Right lobe of liver (tissue), 6 donors: ENCODE data around the gene DCTN4. TPM values are rescaled to one million over a fixed set of nuclear protein-coding genes. Genes with fewer than 3 reads are reported as not detected.
A peak's percentile ranks its signal among the peaks of the same experiment; 100 is the strongest.

Experiments used
- ATAC-seq, 4 donors: fragments of 200-7000 bp; cut with Tn5 transposase; one replicate each; pipeline ENCODE4 v1.9.1; 2020; ENCODE audit warnings: mild to moderate bottlenecking in 4 of 4, moderate library complexity in 4 of 4
- DNase-seq, 3 donors: peaks; one replicate each; pipeline ENCODE4 v3.0.0-alpha.2; 2020
- H3K27ac ChIP-seq, 3 donors: fragments of 200-600 bp; one replicate each; pipeline ENCODE4 v1.8.0; 2022
- H3K27me3 ChIP-seq, 2 donors: fragments of 200-600 bp; one replicate each; pipeline ENCODE4 v1.8.0; 2022
- H3K36me3 ChIP-seq, 4 donors: fragments of 200-600 bp; sonication (generic) in 1 of 4; one replicate each; pipeline versions ENCODE4 v1.5.1 to v1.8.0; 2017 to 2022; ENCODE audit warnings: control low read depth in 1 of 4
- H3K4me1 ChIP-seq, 4 donors: fragments of 200-600 bp; sonication (generic) in 1 of 4; one replicate each; pipeline versions ENCODE4 v1.5.1 to v1.8.0; 2017 to 2022; ENCODE audit warnings: control low read depth in 1 of 4
- H3K4me3 ChIP-seq, 3 donors: fragments of 200-600 bp; one replicate each; pipeline ENCODE4 v1.8.0; 2022
- H3K9me3 ChIP-seq, 4 donors: fragments of 200-600 bp; sonication (generic) in 1 of 4; one replicate each; pipeline versions ENCODE4 v1.5.1 to v1.8.0; 2017 to 2022; ENCODE audit warnings: control low read depth in 1 of 4
- POLR2A ChIP-seq: fragments of 450-650 bp; IDR thresholded peaks from one replicate; pipeline ENCODE4 v1.6.1; 2017; ENCODE audit warnings: antibody characterized with exemption, mild to moderate bottlenecking
- WGBS: methylation state at CpG from one replicate; pipeline ENCODE4 v1.1.6; 2018; ENCODE audit warnings: low coverage, low lambda C conversion rate; ENCODE audit not compliant: insufficient coverage; ENCODE audit errors: missing lambda C conversion rate; 5-methylcytosine and 5-hydroxymethylcytosine counted together
- intact Hi-C, 2 donors: fragments of 100-400 bp; cut with DNase I; formaldehyde crosslinking; loops; one replicate each; pipeline versions ENCODE4 v1.11.2 to v1.14.1; 2022
- total RNA-seq, 6 experiments: library from RNA; depleted of rRNA in 2 of 6; stranded (reverse); fragments of >200 nt in 2 of 6; fragmentation: NEBNext Ultra II Directional in 3 of 6; extraction: Animal tissue kit (Norgen Biotek cat#: 25700) in 3 of 6; gene quantifications; one replicate each; pipeline versions ENCODE4 v1.1.0 to v1.2.4, GENCODE V29; 2016 to 2023
- TF ChIP-seq, protein P1 (sequence below), 4 donors: fragments of 200-600 bp in 3 of 4; fragments of 450-650 bp in 1 of 4; IDR thresholded peaks; one replicate each; pipeline versions ENCODE4 v1.5.1 to v1.8.0; 2016 to 2022; ENCODE audit warnings: antibody characterized with exemption in 4 of 4, mild to moderate bottlenecking in 2 of 4
- donor health status: DM: no; HTN: yes; CAD: no.
- donor health status: DM: no; HTN: no; CAD: no.
- donor health status: DM: no; HTN: no; CAD: no.
- donor health status: DM: no; HTN: yes; CAD: no.
- donor health status: DM: no; HTN: yes; CAD: no.

DCTN4 gene
- total RNA-seq, 6 experiments from 2014 or later: 25.2 to 30.5 (median 27.6) TPM

DNA sequence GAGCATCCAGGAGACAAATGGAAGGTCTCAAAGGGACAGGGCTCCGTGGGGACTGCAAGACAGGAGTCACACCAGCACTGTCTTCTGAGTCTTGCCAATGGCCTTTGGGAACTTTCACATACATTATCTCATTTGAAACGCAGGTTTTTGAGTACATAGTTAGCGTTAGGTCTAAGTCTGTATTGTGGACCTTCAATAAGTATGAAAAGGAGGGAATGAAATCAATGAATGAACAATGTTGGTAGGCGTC, 442 bp upstream of the DCTN4 start:
- TF ChIP-seq POLR2A: no peak
- TF ChIP-seq, protein P1, sequence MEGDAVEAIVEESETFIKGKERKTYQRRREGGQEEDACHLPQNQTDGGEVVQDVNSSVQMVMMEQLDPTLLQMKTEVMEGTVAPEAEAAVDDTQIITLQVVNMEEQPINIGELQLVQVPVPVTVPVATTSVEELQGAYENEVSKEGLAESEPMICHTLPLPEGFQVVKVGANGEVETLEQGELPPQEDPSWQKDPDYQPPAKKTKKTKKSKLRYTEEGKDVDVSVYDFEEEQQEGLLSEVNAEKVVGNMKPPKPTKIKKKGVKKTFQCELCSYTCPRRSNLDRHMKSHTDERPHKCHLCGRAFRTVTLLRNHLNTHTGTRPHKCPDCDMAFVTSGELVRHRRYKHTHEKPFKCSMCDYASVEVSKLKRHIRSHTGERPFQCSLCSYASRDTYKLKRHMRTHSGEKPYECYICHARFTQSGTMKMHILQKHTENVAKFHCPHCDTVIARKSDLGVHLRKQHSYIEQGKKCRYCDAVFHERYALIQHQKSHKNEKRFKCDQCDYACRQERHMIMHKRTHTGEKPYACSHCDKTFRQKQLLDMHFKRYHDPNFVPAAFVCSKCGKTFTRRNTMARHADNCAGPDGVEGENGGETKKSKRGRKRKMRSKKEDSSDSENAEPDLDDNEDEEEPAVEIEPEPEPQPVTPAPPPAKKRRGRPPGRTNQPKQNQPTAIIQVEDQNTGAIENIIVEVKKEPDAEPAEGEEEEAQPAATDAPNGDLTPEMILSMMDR (IDR thresholded peaks at IDR 0.05): no peak
- Histone ChIP-seq H3K9me3 (no peaks in the 10 kb centered on the region), H3K4me3 (peak overlapping the region; percentile 53 to 78 (median 77)), H3K36me3 (peaks cover 0 to 16% (median 7%) of the 10 kb centered on the region in 4 donors), H3K4me1 (peaks cover 0 to 30% (median 5%) of the 10 kb centered on the region in 4 donors), H3K27me3 (no peaks in the 10 kb centered on the region), H3K27ac (peak overlapping the region; percentile 94 to 98 (median 97))
- WGBS: 59% methylated on average over 4 of the region's 4 CpGs
- intact Hi-C loops: no loop called here
- DNase-seq: no peak
- no peak for ATAC-seq

DNA sequence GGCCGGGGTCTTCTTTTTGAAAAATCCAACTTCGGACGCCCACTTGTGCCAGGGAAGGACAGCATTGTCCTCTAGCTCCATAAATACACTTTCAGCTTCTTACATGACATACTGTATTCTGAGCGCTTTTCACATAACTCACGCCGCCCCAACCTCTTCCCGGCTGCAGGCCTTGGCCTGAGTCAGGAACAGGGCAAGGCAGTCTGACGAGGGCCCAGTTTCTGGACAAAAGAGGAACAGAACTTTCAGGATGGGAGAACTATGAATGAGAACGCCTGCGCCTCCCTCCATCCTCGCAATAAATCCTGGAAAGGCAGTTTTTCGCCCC, 650 bp downstream of the DCTN4 start:
- intact Hi-C loops: no loop called here
- H3K27ac ChIP-seq: peak overlapping the region; percentile 94 to 98 (median 97)
- WGBS: 2% methylated on average over 12 of the region's 12 CpGs
- peaks cover 0 to 26% (median 14%) of the 10 kb centered on the region in 4 donors for H3K36me3 ChIP-seq
- no peak for DNase-seq
- peak overlapping the region; percentile 53 to 78 (median 77) for H3K4me3 ChIP-seq
- peak; percentile 29 for TF ChIP-seq POLR2A
- TF ChIP-seq, protein P1 (IDR thresholded peaks at IDR 0.05): no peak
- no peaks in the 10 kb centered on the region for H3K9me3 ChIP-seq
- peak; percentile 30 to 38 (median 31) for ATAC-seq
- no peaks in the 10 kb centered on the region for H3K27me3 ChIP-seq
- H3K4me1 ChIP-seq: peaks cover 0 to 28% (median 5%) of the 10 kb centered on the region in 4 donors

DNA sequence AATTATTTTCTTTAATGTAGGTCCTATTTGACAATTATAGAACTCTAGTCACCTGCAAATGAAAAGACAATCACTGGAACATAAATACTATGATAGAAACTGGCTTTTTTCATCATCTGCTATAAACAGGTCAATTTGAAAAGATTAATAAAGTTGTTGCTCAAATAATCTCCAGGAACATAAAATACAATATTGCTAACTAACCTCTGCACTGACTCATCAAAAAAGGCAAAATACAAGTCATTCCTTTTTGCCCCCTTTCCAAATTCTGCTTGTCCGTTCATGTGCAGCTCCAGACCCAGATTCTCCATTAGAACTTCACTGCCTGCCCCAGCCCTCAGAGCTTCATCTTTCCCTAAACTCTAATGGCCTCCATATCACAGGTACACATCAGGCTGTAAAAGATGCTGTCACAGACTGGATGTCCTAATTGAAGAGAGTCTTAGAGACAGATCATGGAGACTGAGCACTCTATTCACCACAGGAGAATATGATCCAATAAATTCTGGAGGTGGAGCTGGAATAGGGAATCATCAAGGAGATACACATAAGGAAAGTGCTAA, 1.6 kb downstream of the DCTN4 start:
- intact Hi-C loops: no loop called here

DNA sequence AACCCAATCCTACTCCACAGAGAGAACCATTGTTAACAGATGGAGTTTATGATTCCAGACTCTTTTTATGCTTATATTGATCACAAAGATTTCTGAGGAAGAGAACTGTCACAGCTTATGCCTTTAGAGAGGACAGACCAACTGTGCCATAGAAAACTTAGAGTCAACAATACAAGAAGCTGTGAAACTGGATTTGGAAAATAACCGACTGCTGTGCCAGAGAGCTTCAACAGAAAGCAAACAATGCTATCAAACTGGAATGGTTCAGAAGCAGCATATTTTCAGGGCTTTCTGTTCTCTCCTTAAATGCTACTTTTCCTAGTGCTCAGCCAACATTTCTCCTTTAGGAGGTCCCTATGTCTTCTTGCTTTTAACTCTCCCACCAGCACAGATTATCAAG, 5.0 kb downstream of the DCTN4 start:
- TF ChIP-seq POLR2A: no peak
- TF ChIP-seq, protein P1 (IDR thresholded peaks at IDR 0.05): no peak
- intact Hi-C loops: no loop called here
- no peak for DNase-seq
- WGBS: 17% methylated on average over 1 of the region's 1 CpG
- Histone ChIP-seq H3K36me3 (peaks cover 0 to 55% (median 24%) of the 10 kb centered on the region in 4 donors), H3K4me1 (peaks cover 0 to 23% (median 5%) of the 10 kb centered on the region in 4 donors), H3K9me3 (no peaks in the 10 kb centered on the region), H3K27ac (no peak overlapping the region), H3K27me3 (no peaks in the 10 kb centered on the region), H3K4me3 (no peak overlapping the region)
- no peak for ATAC-seq

More for the DNA sequence above, 1.6 kb downstream of the DCTN4 start:
- WGBS: 100% methylated on average over 1 of the region's 1 CpG
- no peak for DNase-seq
- Histone ChIP-seq H3K27me3 (no peaks in the 10 kb centered on the region), H3K9me3 (no peaks in the 10 kb centered on the region), H3K4me3 (peak overlapping the region in 1 of 3 donors; percentile 77), H3K36me3 (peaks cover 0 to 35% (median 22%) of the 10 kb centered on the region in 4 donors), H3K27ac (peak overlapping the region in 1 of 3 donors; percentile 98), H3K4me1 (peaks cover 0 to 23% (median 5%) of the 10 kb centered on the region in 4 donors)
- no peak for ATAC-seq
- no peak for TF ChIP-seq POLR2A
- TF ChIP-seq, protein P1 (IDR thresholded peaks at IDR 0.05): no peak
